ENCODE measurements around the gene CASD1. TPM values are rescaled to one million over a fixed set of nuclear protein-coding genes. Genes with fewer than 3 reads are reported as not detected.

Gene CASD1
- total RNA-seq, 2 donors from 2014 or later: 40.4 to 68.8 TPM

DNA sequence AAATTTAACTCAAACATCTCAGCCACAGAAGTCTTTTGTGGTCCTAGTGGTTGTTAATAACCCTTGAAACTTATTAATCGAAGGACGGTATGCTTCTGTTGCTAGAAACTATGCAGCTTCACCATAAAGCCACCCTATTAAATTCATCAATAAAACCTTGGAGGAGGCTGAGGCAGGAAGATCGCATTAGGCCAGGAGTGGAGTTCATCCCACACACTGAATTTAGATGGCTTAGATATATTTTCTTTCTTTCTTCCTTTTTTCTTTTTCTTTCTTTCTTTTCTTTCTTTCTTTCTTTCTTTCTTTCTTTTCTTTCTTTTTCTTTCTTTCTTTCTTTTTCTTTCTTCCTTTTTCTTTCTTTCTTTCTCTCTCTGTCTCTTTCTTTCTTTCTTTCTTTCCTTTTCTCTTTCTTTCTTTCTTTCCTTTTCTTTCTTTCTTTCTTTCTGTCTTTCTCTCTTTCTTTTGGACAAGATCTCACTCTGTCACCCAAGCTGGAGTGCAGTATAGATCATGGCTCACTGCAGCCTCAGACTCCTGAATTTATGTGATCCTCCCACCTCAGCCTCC is 30.9 kb upstream of the CASD1 start:
- 96 to 100% methylated on average over 2 to 3 of the region's 3 CpGs for WGBS, 2 experiments (ENCODE audit: insufficient coverage in 1 of 2, insufficient read length in 1 of 2)
- TF ChIP-seq, protein P1, sequence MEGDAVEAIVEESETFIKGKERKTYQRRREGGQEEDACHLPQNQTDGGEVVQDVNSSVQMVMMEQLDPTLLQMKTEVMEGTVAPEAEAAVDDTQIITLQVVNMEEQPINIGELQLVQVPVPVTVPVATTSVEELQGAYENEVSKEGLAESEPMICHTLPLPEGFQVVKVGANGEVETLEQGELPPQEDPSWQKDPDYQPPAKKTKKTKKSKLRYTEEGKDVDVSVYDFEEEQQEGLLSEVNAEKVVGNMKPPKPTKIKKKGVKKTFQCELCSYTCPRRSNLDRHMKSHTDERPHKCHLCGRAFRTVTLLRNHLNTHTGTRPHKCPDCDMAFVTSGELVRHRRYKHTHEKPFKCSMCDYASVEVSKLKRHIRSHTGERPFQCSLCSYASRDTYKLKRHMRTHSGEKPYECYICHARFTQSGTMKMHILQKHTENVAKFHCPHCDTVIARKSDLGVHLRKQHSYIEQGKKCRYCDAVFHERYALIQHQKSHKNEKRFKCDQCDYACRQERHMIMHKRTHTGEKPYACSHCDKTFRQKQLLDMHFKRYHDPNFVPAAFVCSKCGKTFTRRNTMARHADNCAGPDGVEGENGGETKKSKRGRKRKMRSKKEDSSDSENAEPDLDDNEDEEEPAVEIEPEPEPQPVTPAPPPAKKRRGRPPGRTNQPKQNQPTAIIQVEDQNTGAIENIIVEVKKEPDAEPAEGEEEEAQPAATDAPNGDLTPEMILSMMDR (conservative IDR thresholded peaks at IDR 0.05): no peak
- H3K27me3 Mint-ChIP-seq (ENCODE audit: insufficient read depth): peaks cover 58% of the 10 kb centered on the region
- H3K9me3 Mint-ChIP-seq: no peaks in the 10 kb centered on the region
- H3K4me1 ChIP-seq (ENCODE audit: control insufficient read depth, insufficient read depth, low read length): no peaks in the 10 kb centered on the region
- peaks cover 65% of the 10 kb centered on the region for H3K27me3 ChIP-seq (ENCODE audit: control insufficient read depth, insufficient read depth, low read length, poor library complexity, severe bottlenecking)
- no peak for DNase-seq
- H3K4me1 Mint-ChIP-seq: peaks cover 6% of the 10 kb centered on the region
- H3K27ac ChIP-seq (ENCODE audit: low read depth, low read length): no peak overlapping the region
- no peaks in the 10 kb centered on the region for H3K36me3 Mint-ChIP-seq (ENCODE audit: low read depth)
- H3K9me3 ChIP-seq (ENCODE audit: control insufficient read depth, low read length): no peaks in the 10 kb centered on the region
- H3K4me3 ChIP-seq (ENCODE audit: low read length): no peak overlapping the region
- no peak overlapping the region for H3K27ac Mint-ChIP-seq
- H3K9ac ChIP-seq (ENCODE audit: extremely low read depth, low read length, poor library complexity, severe bottlenecking): no peak overlapping the region
- H3K4me3 Mint-ChIP-seq: no peak overlapping the region
- H3K36me3 ChIP-seq (ENCODE audit: control insufficient read depth, insufficient read depth, low read length): no peaks in the 10 kb centered on the region

- Mint-ChIP-seq H3K9me3 (no peaks in the 10 kb centered on the region), H3K4me3 (no peak overlapping the region), H3K4me1 (peaks cover 3% of the 10 kb centered on the region), H3K27me3 (ENCODE audit: insufficient read depth) (peaks cover 34% of the 10 kb centered on the region), H3K27ac (no peak overlapping the region), H3K36me3 (ENCODE audit: low read depth) (no peaks in the 10 kb centered on the region)
- Histone ChIP-seq H3K4me3 (ENCODE audit: low read length) (no peak overlapping the region), H3K9me3 (ENCODE audit: control insufficient read depth, low read length) (no peaks in the 10 kb centered on the region), H3K4me1 (ENCODE audit: control insufficient read depth, insufficient read depth, low read length) (no peaks in the 10 kb centered on the region), H3K27ac (ENCODE audit: low read depth, low read length) (no peak overlapping the region), H3K27me3 (ENCODE audit: control insufficient read depth, insufficient read depth, low read length, poor library complexity, severe bottlenecking) (peaks cover 45% of the 10 kb centered on the region), H3K36me3 (ENCODE audit: control insufficient read depth, insufficient read depth, low read length) (no peaks in the 10 kb centered on the region), H3K9ac (ENCODE audit: extremely low read depth, low read length, poor library complexity, severe bottlenecking) (no peak overlapping the region)
- 92 to 95% methylated on average over 3 of the region's 3 CpGs for WGBS, 2 experiments (ENCODE audit: insufficient coverage in 1 of 2, insufficient read length in 1 of 2)
- DNase-seq: no peak
- TF ChIP-seq, protein P1 (conservative IDR thresholded peaks at IDR 0.05): no peak
Observed at GRCh38 chr7:94481279-94481678, 28.3 kb upstream of the CASD1 start.

GRCh38 chr7:94482796-94483195 is 26.8 kb upstream of the CASD1 start:
- Histone ChIP-seq H3K4me1 (ENCODE audit: control insufficient read depth, insufficient read depth, low read length) (no peaks in the 10 kb centered on the region), H3K27ac (ENCODE audit: low read depth, low read length) (no peak overlapping the region), H3K9ac (ENCODE audit: extremely low read depth, low read length, poor library complexity, severe bottlenecking) (no peak overlapping the region), H3K9me3 (ENCODE audit: control insufficient read depth, low read length) (no peaks in the 10 kb centered on the region), H3K36me3 (ENCODE audit: control insufficient read depth, insufficient read depth, low read length) (no peaks in the 10 kb centered on the region), H3K27me3 (ENCODE audit: control insufficient read depth, insufficient read depth, low read length, poor library complexity, severe bottlenecking) (peaks cover 30% of the 10 kb centered on the region), H3K4me3 (ENCODE audit: low read length) (no peak overlapping the region)
- TF ChIP-seq, protein P1 (conservative IDR thresholded peaks at IDR 0.05): no peak
- Mint-ChIP-seq H3K27ac (no peak overlapping the region), H3K9me3 (no peaks in the 10 kb centered on the region), H3K36me3 (ENCODE audit: low read depth) (no peaks in the 10 kb centered on the region), H3K27me3 (ENCODE audit: insufficient read depth) (peaks cover 18% of the 10 kb centered on the region), H3K4me3 (no peak overlapping the region), H3K4me1 (peaks cover 2% of the 10 kb centered on the region)
- WGBS, 2 experiments (ENCODE audit: insufficient coverage in 1 of 2, insufficient read length in 1 of 2): 91 to 97% methylated on average over 8 to 9 of the region's 9 CpGs
- DNase-seq: no peak
